Osteoblast (primary cell): ENCODE measurements around the gene SMC3. TPM values are rescaled to one million over a fixed set of nuclear protein-coding genes. Genes with fewer than 3 reads are reported as not detected.
"Not testable (repeated sequence)": the region's sequence is repeated elsewhere in the genome, so short reads cannot be mapped to it uniquely, and the experiment has no call there.

Source experiments
- DNase-seq: peaks from one replicate; pipeline ENCODE4 v3.0.0; 2011; ENCODE audit warnings: low spot score, mixed read lengths; ENCODE audit not compliant: insufficient read length; ENCODE audit errors: missing footprints
- H2AFZ ChIP-seq: 2 replicates; pipeline ENCODE4 v1.6.0; 2011; ENCODE audit warnings: mild to moderate bottlenecking, low read length
- H3K27ac ChIP-seq: 2 replicates; pipeline ENCODE4 v1.5.1; 2011; ENCODE audit warnings: mild to moderate bottlenecking, low read depth, low read length, moderate library complexity
- H3K27me3 ChIP-seq: 2 replicates; pipeline ENCODE4 v1.6.0; 2012; ENCODE audit warnings: mild to moderate bottlenecking, control low read depth, inconsistent platforms, low read length, moderate library complexity; ENCODE audit not compliant: insufficient read depth
- H3K36me3 ChIP-seq: 2 replicates; pipeline ENCODE4 v1.5.1; 2011; ENCODE audit warnings: mild to moderate bottlenecking, low read length, control low read depth, moderate library complexity; ENCODE audit not compliant: insufficient read depth
- H3K4me1 ChIP-seq: 2 replicates; pipeline ENCODE4 v1.5.1; 2011; ENCODE audit warnings: mild to moderate bottlenecking, low read length, control low read depth, moderate library complexity; ENCODE audit not compliant: insufficient read depth
- H3K4me2 ChIP-seq: 2 replicates; pipeline ENCODE4 v1.6.0; 2011; ENCODE audit warnings: mild to moderate bottlenecking, low read length; ENCODE audit not compliant: insufficient read depth
- H3K4me3 ChIP-seq: fragments of 200-600 bp; sonication (generic); 3 replicates; pipeline ENCODE4 v1.5.1; 2012; ENCODE audit warnings: mild to moderate bottlenecking, low read length, inconsistent platforms; ENCODE audit not compliant: insufficient read depth
- H3K79me2 ChIP-seq: 2 replicates; pipeline ENCODE4 v1.6.0; 2012; ENCODE audit warnings: mild to moderate bottlenecking, low read length, control low read depth, inconsistent platforms; ENCODE audit not compliant: insufficient read depth
- H3K9me3 ChIP-seq: 2 replicates; pipeline ENCODE4 v1.5.1; 2011; ENCODE audit warnings: low read depth, low read length, control low read depth
- H4K20me1 ChIP-seq: 2 replicates; pipeline ENCODE4 v1.6.0; 2012; ENCODE audit warnings: mild to moderate bottlenecking, low read length, control low read depth; ENCODE audit not compliant: insufficient read depth
- total RNA-seq: library from RNA; depleted of rRNA; stranded (reverse); fragments of >200 nt; gene quantifications from 2 replicates; pipeline ENCODE4 v1.2.3, GENCODE V29; 2012
- TF ChIP-seq, protein P1 (sequence below): IDR thresholded peaks from 2 replicates; pipeline ENCODE4 v1.5.1; 2011; ENCODE audit warnings: mild to moderate bottlenecking, low read depth, low read length, moderate library complexity; ENCODE audit errors: extremely low read depth

The SMC3 gene
- total RNA-seq, 1 donor, result 20.3 TPM

DNA sequence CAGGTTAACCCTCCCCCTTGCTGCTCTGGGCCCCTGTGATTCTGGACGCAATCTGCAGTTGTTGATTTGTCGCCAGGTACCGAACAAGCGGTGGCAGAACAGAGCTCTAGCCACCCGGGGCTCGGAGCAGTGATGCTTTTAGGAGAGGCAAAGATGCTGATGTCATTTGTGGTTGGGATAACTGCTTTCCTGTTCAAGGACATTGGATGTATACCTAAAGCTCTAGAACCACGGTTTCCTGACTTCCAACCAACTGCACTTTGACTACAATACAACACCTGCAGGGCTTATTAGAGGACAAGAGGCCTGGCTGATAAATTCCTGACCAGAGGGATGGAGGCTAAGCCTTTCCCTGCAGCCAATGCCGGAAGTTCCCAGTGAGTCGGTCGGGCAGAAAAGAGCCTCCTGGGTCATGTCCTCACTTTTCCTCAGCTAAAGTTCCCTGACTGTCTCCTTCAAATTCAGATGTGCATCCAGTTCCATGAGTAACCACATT is 70.1 kb downstream of the SMC3 start:
- no peaks in the 10 kb centered on the region for H4K20me1 ChIP-seq
- H3K4me2 ChIP-seq, result no peak overlapping the region
- no peak for DNase-seq
- no peaks in the 10 kb centered on the region for H3K4me1 ChIP-seq
- H2AFZ ChIP-seq, result peak overlapping the region; percentile 42
- peaks cover 31% of the 10 kb centered on the region for H3K27me3 ChIP-seq
- TF ChIP-seq, protein P1, sequence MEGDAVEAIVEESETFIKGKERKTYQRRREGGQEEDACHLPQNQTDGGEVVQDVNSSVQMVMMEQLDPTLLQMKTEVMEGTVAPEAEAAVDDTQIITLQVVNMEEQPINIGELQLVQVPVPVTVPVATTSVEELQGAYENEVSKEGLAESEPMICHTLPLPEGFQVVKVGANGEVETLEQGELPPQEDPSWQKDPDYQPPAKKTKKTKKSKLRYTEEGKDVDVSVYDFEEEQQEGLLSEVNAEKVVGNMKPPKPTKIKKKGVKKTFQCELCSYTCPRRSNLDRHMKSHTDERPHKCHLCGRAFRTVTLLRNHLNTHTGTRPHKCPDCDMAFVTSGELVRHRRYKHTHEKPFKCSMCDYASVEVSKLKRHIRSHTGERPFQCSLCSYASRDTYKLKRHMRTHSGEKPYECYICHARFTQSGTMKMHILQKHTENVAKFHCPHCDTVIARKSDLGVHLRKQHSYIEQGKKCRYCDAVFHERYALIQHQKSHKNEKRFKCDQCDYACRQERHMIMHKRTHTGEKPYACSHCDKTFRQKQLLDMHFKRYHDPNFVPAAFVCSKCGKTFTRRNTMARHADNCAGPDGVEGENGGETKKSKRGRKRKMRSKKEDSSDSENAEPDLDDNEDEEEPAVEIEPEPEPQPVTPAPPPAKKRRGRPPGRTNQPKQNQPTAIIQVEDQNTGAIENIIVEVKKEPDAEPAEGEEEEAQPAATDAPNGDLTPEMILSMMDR, result no peak
- no peaks in the 10 kb centered on the region for H3K36me3 ChIP-seq
- H3K79me2 ChIP-seq, result no peaks in the 10 kb centered on the region
- no peak overlapping the region for H3K27ac ChIP-seq
- H3K4me3 ChIP-seq, result no peak overlapping the region
- H3K9me3 ChIP-seq, result no peaks in the 10 kb centered on the region

DNA sequence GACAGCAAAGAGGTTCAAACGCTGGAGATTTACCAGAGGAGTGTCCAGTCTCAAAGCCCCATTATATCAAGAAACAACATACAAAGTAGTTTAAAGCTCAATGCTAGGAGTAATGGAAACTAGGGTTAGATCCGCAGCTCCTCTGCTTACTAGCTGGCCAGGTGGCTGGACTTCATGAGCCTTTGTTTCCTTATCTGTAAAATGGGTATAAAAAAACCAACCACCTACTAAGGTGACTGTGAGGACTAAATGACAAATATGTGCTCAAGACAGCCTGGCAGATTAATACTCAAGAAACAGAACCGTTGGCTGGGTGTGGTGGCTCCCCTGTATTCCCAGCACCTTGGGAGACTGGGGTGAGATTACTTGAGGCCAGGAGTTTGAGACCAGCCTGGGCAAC is 70.8 kb downstream of the SMC3 start:
- no peak overlapping the region for H2AFZ ChIP-seq
- H3K27me3 ChIP-seq, result peaks cover 38% of the 10 kb centered on the region
- H4K20me1 ChIP-seq, result no peaks in the 10 kb centered on the region
- no peaks in the 10 kb centered on the region for H3K9me3 ChIP-seq
- no peaks in the 10 kb centered on the region for H3K36me3 ChIP-seq
- DNase-seq, result no peak
- H3K4me3 ChIP-seq, result no peak overlapping the region
- no peak overlapping the region for H3K4me2 ChIP-seq
- no peak overlapping the region for H3K27ac ChIP-seq
- TF ChIP-seq, protein P1, result no peak
- H3K4me1 ChIP-seq, result peaks cover under 1% of the 10 kb centered on the region
- H3K79me2 ChIP-seq, result no peaks in the 10 kb centered on the region

DNA sequence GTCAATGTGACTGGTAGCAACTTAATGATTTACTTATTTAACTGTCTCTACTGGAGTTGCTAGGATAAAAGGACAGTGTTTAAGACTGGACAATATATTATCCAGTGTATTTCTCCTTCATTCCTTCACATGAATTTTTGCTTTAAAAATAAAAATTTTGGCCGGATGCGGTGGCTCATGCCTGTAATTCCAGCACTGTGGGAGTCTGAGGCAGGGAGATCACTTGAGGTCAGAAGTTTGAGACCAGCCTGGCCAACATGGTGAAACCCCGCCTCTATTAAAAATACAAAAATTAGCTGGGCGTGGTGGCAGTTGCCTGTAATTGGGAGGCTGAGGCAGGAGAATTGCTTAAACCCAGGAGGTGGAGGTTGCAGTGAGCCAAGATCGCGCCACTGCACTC is 71.6 kb downstream of the SMC3 start:
- not testable (repeated sequence) for DNase-seq, H3K36me3 ChIP-seq, H3K9me3 ChIP-seq, H2AFZ ChIP-seq, H3K27ac ChIP-seq, H3K79me2 ChIP-seq, H3K4me2 ChIP-seq, H4K20me1 ChIP-seq, H3K4me3 ChIP-seq, H3K4me1 ChIP-seq
- H3K27me3 ChIP-seq, result peaks cover 45% of the 10 kb centered on the region

DNA sequence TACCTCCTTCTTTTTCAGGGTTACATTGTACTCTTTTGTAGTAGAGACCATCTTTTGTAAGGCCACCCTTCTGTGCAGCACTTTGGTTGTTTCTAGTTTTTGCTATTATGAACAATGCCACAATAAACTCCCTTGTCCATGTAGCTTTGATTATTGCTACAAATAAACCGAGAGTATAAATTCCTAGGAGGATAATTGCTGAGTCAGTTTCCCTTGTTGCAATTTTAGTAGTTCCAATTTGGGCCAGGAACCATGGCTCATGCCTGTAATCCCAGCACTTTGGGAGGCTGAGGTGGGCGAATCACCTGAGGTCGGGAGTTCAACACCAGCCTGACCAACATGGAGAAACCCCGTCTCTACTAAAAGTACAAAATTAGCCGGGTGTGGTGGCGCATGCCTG is 72.4 kb downstream of the SMC3 start:
- H3K27me3 ChIP-seq, result peaks cover 49% of the 10 kb centered on the region
- H3K79me2 ChIP-seq, DNase-seq, H4K20me1 ChIP-seq, H2AFZ ChIP-seq, H3K9me3 ChIP-seq, H3K27ac ChIP-seq, H3K4me2 ChIP-seq, H3K4me3 ChIP-seq, H3K4me1 ChIP-seq, H3K36me3 ChIP-seq: not testable (repeated sequence)

DNA sequence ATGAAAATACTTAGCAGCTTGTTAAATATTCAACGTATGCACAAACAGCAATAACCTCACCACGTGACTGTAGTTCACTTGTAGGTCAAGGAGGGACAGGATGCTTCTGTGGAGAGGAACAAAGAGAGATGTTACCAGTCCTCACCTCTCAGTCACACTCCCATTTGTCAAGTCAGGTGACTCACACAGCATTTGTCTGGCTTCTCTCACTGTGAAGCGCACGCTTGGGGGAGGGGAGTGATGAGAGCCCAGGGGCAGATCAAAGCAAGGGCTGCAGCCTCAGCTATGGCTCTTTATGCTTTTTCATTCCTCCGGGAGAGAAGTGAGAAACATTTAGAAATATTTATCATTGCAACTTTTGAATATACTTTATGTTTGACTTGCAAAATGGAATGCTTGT is 73.8 kb downstream of the SMC3 start:
- Histone ChIP-seq H3K4me2 (no peak overlapping the region), H4K20me1 (no peaks in the 10 kb centered on the region), H3K4me1 (peaks cover 4% of the 10 kb centered on the region), H3K79me2 (no peaks in the 10 kb centered on the region), H3K9me3 (no peaks in the 10 kb centered on the region), H3K27me3 (peaks cover 63% of the 10 kb centered on the region), H3K27ac (no peak overlapping the region), H3K36me3 (no peaks in the 10 kb centered on the region), H2AFZ (no peak overlapping the region), H3K4me3 (no peak overlapping the region)
- TF ChIP-seq, protein P1, result no peak
- no peak for DNase-seq
